RWPE1 (cell line): ENCODE data around the gene KIF3C.

Experiments
- CTCF ChIA-PET: fragments of 350-600 bp; sonication (Branson Sonifier 250); formaldehyde crosslinking; extraction: SDS; loops from one replicate; lab custom pipeline; 2021; lab: Yijun Ruan, JAX
- POLR2A ChIA-PET: fragments of 400-600 bp; formaldehyde crosslinking; extraction: SDS; loops from one replicate; lab custom pipeline; 2020; ENCODE audit warnings: antibody characterized with exemption; ENCODE audit not compliant: low non-redundant PET; lab: Yijun Ruan, JAX
- DNase-seq: peaks from one replicate; pipeline ENCODE4 v3.0.0; 2012; ENCODE audit warnings: low spot score
- H3K27ac ChIP-seq: fragments of 450-650 bp; 2 replicates; pipeline ENCODE4 v1.5.1; 2017
- CTCF ChIP-seq: fragments of 450-650 bp; conservative IDR thresholded peaks from 2 replicates; pipeline ENCODE4 v1.5.1; 2017; ENCODE audit warnings: low read depth, mild to moderate bottlenecking

Gene KIF3C

GRCh38 chr2:25957743-25958142 is 24.6 kb downstream of the KIF3C start:
- H3K27ac ChIP-seq: no peak overlapping the region
- POLR2A ChIA-PET: no interaction called here
- TF ChIP-seq CTCF: no peak
- CTCF ChIA-PET: interaction anchor here (0.6 kb wide), 1 partner anchor 127 kb away, joined by 3 read pairs; no protein-coding TSS in a partner anchor
- DNase-seq: no peak

- no peak for DNase-seq
- POLR2A ChIA-PET: no interaction called here
- no peak for TF ChIP-seq CTCF
- H3K27ac ChIP-seq: no peak overlapping the region
- CTCF ChIA-PET: interaction anchor here (0.6 to 1.0 kb wide), 3 partner anchors 38 to 193 kb away, joined by 3 to 4 read pairs (median 3); no protein-coding TSS in a partner anchor
These were observed 26.3 kb downstream of the KIF3C start for GRCh38 chr2:25955869-25956535.

- TF ChIP-seq CTCF: no peak
- ChIA-PET POLR2A (no interaction called here), CTCF (interaction anchor here (0.7 to 0.8 kb wide), 2 partner anchors 109 to 190 kb away, joined by 3 read pairs; no protein-coding TSS in a partner anchor)
These were observed 27.3 kb downstream of the KIF3C start for GRCh38 chr2:25955036-25955435.

GRCh38 chr2:25954199-25954752 is 28.0 kb downstream of the KIF3C start:
- no peak for DNase-seq
- CTCF ChIA-PET: interaction anchor here (0.6 to 0.8 kb wide), 2 partner anchors 12 to 191 kb away, joined by 3 to 4 read pairs; no protein-coding TSS in a partner anchor
- no peak overlapping the region for H3K27ac ChIP-seq
- POLR2A ChIA-PET: no interaction called here
- TF ChIP-seq CTCF: no peak

More at GRCh38 chr2:25955036-25955435, 27.3 kb downstream of the KIF3C start:
- no peak overlapping the region for H3K27ac ChIP-seq
- no peak for DNase-seq

GRCh38 chr2:25951071-25951547 is 31.2 kb downstream of the KIF3C start:
- TF ChIP-seq CTCF: peak; percentile 90
- peak; percentile 82 for DNase-seq
- H3K27ac ChIP-seq: no peak overlapping the region
- POLR2A ChIA-PET: no interaction called here
- CTCF ChIA-PET: interaction anchor here (0.6 to 1.6 kb wide), 18 partner anchors 11 to 273 kb away, joined by 3 to 7 read pairs (median 3); partner anchors contain the start of gene KIF3C

GRCh38 chr2:25948437-25948836 is 33.9 kb downstream of the KIF3C start:
- no peak for DNase-seq
- TF ChIP-seq CTCF: no peak
- ChIA-PET CTCF (no interaction called here), POLR2A (no interaction called here)
- H3K27ac ChIP-seq: no peak overlapping the region
